GM19328 (cell line): ENCODE measurements around the gene DPF3.

Experiments
- ATAC-seq: cut with Tn5 transposase; IDR thresholded peaks from one replicate; pipeline ENCODE4 v1.9.1; 2021; ENCODE audit warnings: mild to moderate bottlenecking, moderate library complexity; ENCODE audit not compliant: unreplicated experiment

Gene DPF3

GRCh38 chr14:72801836-72802587, 91.9 kb downstream of the DPF3 start:
- ATAC-seq, result no peak

DNA sequence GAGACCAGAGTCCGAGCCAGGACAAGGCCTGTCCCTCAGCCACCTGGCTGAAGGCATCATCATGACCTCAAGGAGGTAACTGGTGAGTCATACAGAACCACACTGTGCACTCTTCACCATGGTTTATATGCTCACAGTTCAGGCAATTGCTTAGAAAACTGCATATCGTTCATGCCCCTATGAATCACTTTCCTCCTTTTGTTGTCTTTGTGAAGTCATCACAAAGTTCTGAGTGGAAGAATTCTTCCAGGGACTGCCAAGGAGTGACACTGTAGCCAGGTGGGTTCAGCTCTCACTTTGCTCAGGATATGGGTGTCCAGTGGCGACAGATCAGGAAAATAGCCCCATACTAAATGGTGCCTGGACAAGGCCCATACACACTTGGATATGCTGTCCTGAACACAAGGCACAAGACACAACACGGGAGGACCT, 92.5 kb downstream of the DPF3 start:
- ATAC-seq, result no peak

DNA sequence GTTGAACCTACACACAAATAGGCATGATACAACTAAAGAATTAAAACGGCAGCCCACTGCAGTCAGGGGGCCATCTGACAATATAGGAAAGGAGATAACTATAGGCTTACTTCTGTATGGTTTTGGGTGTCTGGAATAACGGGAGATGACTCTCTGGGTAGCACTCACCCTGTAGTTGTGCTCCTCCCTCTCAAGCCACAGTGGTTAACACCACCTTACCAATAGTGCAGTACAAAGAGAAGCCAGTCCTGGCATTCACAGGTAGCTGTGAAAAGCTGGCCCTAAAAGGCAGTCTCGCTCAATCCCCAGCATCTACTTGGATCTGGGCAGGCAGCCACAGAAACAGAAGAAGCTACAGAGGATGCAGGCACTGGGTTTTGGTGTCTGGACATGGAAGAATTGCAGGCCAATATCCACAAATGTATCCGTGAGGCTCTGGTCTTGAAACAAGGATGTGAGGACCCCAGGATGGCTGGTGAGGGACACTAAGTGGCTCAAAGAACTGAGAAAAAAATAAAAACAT, 93.0 kb downstream of the DPF3 start:
- no peak for ATAC-seq

GRCh38 chr14:72800296-72800695, 93.6 kb downstream of the DPF3 start:
- ATAC-seq, result no peak

GRCh38 chr14:72796935-72797334, 97.0 kb downstream of the DPF3 start:
- no peak for ATAC-seq

GRCh38 chr14:72793156-72793939, 100.6 kb downstream of the DPF3 start:
- ATAC-seq, result no peak

DNA sequence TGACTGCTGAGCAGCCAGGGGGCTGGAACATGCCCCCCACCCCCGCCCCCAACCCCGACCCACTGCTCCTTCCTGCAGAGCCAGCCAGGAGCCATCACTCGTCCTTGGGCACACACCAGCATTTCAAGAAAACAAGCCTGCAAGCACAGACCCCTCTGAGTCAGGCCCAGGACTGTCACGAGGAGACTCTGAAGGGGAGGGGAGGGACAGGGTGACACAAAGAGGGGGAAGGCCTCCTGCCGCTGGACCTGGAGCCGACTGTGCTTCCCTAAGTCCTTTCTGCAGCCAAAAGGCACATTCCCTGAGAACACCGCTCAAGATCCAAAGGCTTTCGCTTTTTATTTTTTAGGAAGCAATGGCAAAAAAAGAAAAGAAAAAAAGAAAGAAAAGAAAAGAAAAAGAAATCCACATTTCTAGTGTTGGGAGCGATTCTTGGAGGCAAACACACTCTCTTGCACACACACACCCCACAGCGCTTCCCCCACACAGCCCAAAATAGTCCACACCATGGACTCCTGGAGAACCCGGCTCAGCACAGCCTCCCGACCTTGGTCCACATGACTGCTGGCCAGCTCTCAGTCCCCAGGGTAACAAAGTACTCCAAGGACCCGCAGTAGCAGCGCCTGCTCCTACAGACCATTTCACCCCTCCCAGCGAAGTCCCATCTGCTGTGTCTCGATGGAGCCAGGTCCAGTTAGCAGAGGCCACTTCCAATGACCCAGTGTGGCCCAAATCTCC, 101.7 kb downstream of the DPF3 start:
- ATAC-seq, result no peak

GRCh38 chr14:72790887-72791566, 102.9 kb downstream of the DPF3 start:
- no peak for ATAC-seq

GRCh38 chr14:72788972-72789728, 104.8 kb downstream of the DPF3 start:
- ATAC-seq, result no peak

DNA sequence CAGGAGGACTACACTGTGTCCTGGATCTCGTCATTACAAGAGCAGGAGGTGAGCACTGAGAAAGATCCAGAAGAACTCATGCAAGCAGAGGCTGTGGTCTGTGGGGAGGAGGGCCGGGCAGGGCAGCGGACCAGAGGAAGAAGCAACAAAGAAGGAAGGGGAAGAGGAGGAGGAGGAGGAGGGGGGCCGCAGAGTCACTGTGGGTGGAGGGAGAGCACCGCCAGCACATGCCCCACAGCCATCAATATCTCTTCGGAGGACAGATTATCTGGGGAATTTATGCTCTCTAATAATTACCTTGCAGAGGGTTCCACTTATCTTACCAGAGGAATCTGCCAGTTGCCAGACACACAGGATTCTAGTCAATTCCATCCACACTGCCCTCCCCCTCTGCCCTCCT, 105.6 kb downstream of the DPF3 start:
- ATAC-seq, result no peak

- no peak for ATAC-seq
These were observed 106.1 kb downstream of the DPF3 start for GRCh38 chr14:72787841-72788240.

- no peak for ATAC-seq
These were observed 107.2 kb downstream of the DPF3 start for GRCh38 chr14:72786378-72787350.

DNA sequence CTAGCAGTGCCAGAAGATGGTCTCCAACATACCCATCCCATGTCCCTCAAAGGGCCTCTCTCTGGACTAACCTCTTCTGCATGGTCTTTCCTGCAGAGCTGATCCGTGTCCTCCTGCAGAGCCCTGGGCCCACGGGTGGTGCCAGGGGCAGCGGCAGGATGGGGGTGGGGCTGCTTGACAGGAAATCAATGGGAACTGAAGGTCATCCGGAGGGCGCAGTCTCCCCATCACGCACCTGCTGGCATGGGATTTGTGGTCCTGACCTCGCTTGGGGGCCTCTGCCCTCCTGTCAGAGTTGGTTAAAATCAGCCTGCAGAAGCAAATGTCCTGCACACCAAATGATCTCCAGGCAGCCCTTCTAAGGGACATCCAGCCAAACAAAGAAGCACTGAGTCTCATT, 110.2 kb downstream of the DPF3 start:
- ATAC-seq, result no peak

DNA sequence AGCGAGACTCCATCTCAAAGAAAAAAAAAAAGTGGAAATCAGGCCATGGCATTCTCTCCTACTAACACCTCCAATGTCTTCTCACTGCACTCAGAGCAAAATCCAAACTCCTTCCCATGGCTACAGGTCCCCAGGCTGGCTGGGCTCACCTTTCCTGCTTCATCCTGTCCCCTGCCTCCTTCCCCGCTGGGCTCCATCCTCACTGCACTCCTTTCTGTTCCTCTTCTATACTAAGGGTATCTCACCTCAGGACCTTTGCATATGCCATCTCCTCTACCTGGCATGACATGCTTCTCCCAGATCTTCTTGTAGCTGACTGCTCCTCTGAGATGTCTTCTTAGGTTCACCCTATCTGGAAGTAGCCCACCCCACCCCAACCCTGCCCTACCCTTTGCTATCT, 111.1 kb downstream of the DPF3 start:
- no peak for ATAC-seq

DNA sequence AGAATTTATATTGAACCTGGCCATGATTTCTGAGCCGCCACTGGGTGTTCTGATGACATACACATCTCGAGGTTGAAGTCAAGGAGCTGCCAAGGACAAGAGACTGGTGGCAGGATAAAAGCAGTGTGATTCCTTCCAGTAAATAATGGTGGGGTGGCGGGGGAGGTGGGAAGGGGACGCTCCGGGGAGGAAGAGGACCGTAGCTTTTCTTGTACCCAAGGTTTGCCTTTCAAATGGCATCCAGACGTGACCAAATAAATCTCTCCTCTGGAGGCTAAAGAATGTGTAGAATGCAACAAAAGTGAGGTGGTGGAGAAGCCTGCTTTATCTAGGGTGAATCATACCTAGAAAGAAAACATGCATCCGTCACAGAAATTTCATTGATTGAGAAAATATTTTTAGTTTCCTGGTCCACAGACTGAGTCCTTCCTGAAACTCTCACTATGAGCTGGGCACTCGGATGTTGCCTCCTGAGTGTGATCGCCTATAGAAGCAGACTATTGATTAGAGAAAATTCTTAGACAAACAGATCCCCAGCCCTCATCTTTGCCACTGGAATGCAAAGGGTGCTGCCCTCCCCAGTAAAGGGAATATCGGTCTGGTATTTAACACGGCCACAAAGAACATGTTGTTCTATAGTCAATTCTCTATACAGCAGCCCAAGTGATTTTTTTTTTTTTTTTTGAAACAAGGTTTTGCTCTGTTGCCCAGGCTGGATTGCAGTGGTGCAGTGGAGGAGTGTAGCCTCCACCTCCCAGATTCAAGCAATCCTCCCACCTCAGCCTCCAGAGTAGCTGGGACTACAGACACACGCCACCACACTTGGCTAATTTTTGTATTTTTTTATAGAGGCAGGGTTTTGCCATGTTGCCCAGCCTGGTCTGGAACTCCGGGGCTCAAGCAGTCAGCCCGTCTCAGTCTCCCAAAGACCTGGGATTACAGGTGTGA, 112.1 kb downstream of the DPF3 start:
- ATAC-seq, result no peak

DNA sequence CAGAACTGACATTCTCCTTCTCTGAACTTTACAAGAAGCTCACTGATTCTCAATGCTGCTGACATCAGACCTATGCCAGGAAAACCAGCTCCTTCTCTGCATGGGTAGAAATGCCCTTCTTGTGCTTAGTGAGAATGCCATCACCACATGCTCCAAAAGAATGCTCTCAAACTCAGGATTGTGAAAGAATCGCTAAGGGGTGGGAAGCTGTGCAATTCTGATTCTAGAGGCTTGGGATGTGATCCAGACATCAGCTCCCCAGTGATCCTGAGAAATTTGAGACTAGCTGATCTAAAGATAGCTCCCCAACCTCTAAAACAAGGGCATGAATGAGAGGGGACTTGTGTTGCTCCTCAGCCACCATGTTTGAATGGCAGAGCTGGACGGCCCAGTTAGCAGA, 113.2 kb downstream of the DPF3 start:
- no peak for ATAC-seq

GRCh38 chr14:72779679-72780078, 114.2 kb downstream of the DPF3 start:
- no peak for ATAC-seq

DNA sequence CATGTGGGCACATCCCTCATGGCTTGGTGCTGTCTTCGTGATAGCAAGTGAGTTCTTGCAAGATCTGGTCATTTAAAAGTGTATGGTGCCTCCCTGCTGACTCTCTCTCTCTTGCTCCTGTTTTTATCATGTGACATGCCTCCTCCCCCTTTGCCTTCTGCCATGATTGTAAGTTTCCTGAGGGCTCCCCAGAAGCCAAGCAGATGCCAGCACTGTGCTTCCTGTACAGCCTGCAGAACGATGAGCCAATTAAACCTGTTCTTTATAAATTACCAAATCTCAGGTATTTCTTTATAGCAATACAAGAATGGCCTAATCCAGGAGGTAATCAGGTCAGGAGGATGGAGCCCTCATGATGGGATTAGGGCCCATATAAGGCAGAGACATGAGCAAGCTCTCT, 116.3 kb downstream of the DPF3 start:
- no peak for ATAC-seq
